CD14-positive monocyte (primary cell): Measurements from ENCODE around the gene SRGAP1. TPM values are rescaled to one million over a fixed set of nuclear protein-coding genes. Genes with fewer than 3 reads are reported as not detected.

Experiments
- DNase-seq, 3 donors: peaks; one replicate each; pipeline ENCODE4 v3.0.0-alpha.2; 2011 to 2022
- H2AFZ ChIP-seq: 2 replicates; pipeline ENCODE4 v1.6.0; 2012; ENCODE audit warnings: mild to moderate bottlenecking, low read depth, low read length, inconsistent platforms; ENCODE audit not compliant: insufficient read depth, poor library complexity, severe bottlenecking
- H3K27ac ChIP-seq, 2 donors: 1 replicate in 1 of 2; 2 replicates in 1 of 2; pipeline ENCODE4 v1.5.1; 2012 to 2013; ENCODE audit warnings: low read length in 2 of 2, control low read depth in 1 of 2, inconsistent platforms in 1 of 2, low read depth in 1 of 2, mild to moderate bottlenecking in 1 of 2
- H3K27me3 ChIP-seq, 2 donors: one replicate each; pipeline versions ENCODE4 v1.6.0 to v1.6.1; 2011 to 2013; ENCODE audit warnings: low read length in 2 of 2; ENCODE audit not compliant: control insufficient read depth in 2 of 2, insufficient read depth in 2 of 2
- H3K36me3 ChIP-seq, 2 donors: replicated peaks in 1 of 2; 1 replicate in 1 of 2; 2 replicates in 1 of 2; pipeline versions ENCODE4 v1.5.1 to v1.6.1; 2012 to 2013; ENCODE audit warnings: low read length in 2 of 2, control low read depth in 1 of 2, inconsistent platforms in 1 of 2, mild to moderate bottlenecking in 1 of 2; ENCODE audit not compliant: insufficient read depth in 2 of 2, control insufficient read depth in 1 of 2
- H3K4me1 ChIP-seq, 2 donors: 1 replicate in 1 of 2; 2 replicates in 1 of 2; pipeline versions ENCODE4 v1.5.1 to v1.6.1; 2012 to 2013; ENCODE audit warnings: low read length in 2 of 2, control low read depth in 1 of 2, inconsistent platforms in 1 of 2, mild to moderate bottlenecking in 1 of 2, moderate library complexity in 1 of 2; ENCODE audit not compliant: insufficient read depth in 2 of 2, control insufficient read depth in 1 of 2
- H3K4me2 ChIP-seq: replicated peaks from 2 replicates; pipeline ENCODE3; 2012; ENCODE audit warnings: low read length, moderate library complexity, mild to moderate bottlenecking; ENCODE audit not compliant: poor library complexity, severe bottlenecking; ENCODE audit errors: extremely low read depth
- H3K4me3 ChIP-seq, 3 experiments: fragments of 200-600 bp in 1 of 3; sonication (generic) in 1 of 3; replicated peaks in 1 of 3; 1 replicate in 2 of 3; 2 replicates in 1 of 3; pipeline ENCODE4 v1.5.1; 2011 to 2013; ENCODE audit warnings: low read length in 3 of 3, mild to moderate bottlenecking in 3 of 3, control low read depth in 2 of 3, low read depth in 2 of 3, inconsistent platforms in 1 of 3, moderate library complexity in 1 of 3
- H3K79me2 ChIP-seq: 2 replicates; pipeline ENCODE4 v1.6.0; 2012; ENCODE audit warnings: mild to moderate bottlenecking, control low read depth, inconsistent platforms, low read length, moderate library complexity; ENCODE audit not compliant: insufficient read depth
- H3K9ac ChIP-seq: 2 replicates; pipeline ENCODE4 v1.6.0; 2017; ENCODE audit warnings: low read length, mild to moderate bottlenecking; ENCODE audit not compliant: insufficient read depth, poor library complexity, severe bottlenecking
- H3K9me3 ChIP-seq, 2 donors: replicated peaks in 1 of 2; 1 replicate in 1 of 2; 2 replicates in 1 of 2; pipeline versions ENCODE4 v1.5.1 to v1.6.1; 2012 to 2013; ENCODE audit warnings: low read length in 2 of 2, control low read depth in 1 of 2; ENCODE audit not compliant: control insufficient read depth in 1 of 2, insufficient read depth in 1 of 2
- H4K20me1 ChIP-seq: 2 replicates; pipeline ENCODE4 v1.6.0; 2012; ENCODE audit warnings: mild to moderate bottlenecking, low read length, control low read depth, moderate library complexity; ENCODE audit not compliant: insufficient read depth
- H3K27ac Mint-ChIP-seq, 7 donors: one replicate each; pipeline ENCODE4 v1.8.0; 2020; ENCODE audit warnings: mild to moderate bottlenecking in 7 of 7, mixed read lengths in 7 of 7, moderate library complexity in 6 of 7, inconsistent platforms in 2 of 7
- H3K27me3 Mint-ChIP-seq, 3 donors: one replicate each; pipeline ENCODE4 v1.8.0; 2021 to 2022; ENCODE audit warnings: low read depth in 3 of 3, mild to moderate bottlenecking in 3 of 3, mixed read lengths in 3 of 3, moderate library complexity in 3 of 3, inconsistent platforms in 1 of 3
- H3K36me3 Mint-ChIP-seq, 2 donors: one replicate each; pipeline ENCODE4 v1.8.0; 2020; ENCODE audit warnings: mixed read lengths in 2 of 2, inconsistent platforms in 1 of 2, mild to moderate bottlenecking in 1 of 2
- H3K4me1 Mint-ChIP-seq: one replicate; pipeline ENCODE4 v1.8.0; 2020; ENCODE audit warnings: mild to moderate bottlenecking, mixed read lengths
- H3K4me3 Mint-ChIP-seq, 2 donors: one replicate each; pipeline ENCODE4 v1.8.0; 2020; ENCODE audit warnings: mild to moderate bottlenecking in 2 of 2, mixed read lengths in 2 of 2, moderate library complexity in 1 of 2
- H3K9me3 Mint-ChIP-seq, 7 donors: one replicate each; pipeline ENCODE4 v1.8.0; 2020 to 2022; ENCODE audit warnings: mixed read lengths in 7 of 7, mild to moderate bottlenecking in 6 of 7, moderate library complexity in 6 of 7, inconsistent platforms in 2 of 7
- CTCF ChIP-seq: fragments of 200-600 bp; IDR thresholded peaks from one replicate; pipeline ENCODE4 v1.8.0; 2022; ENCODE audit warnings: antibody characterized with exemption, mild to moderate bottlenecking
- WGBS: methylation state at CpG from one replicate; pipeline ENCODE4 v1.1.5; 2013; ENCODE audit warnings: missing lambda C conversion rate; ENCODE audit not compliant: insufficient coverage; 5-methylcytosine and 5-hydroxymethylcytosine counted together
- intact Hi-C, 2 donors: fragments of 100-400 bp; cut with micrococcal nuclease; formaldehyde crosslinking; loops; one replicate each; pipeline versions ENCODE4 v1.15.0 to v1.15.1; 2023
- polyA plus RNA-seq, 3 donors: library from polyadenylated mRNA; depleted of rRNA in 1 of 3; unstranded in 2 of 3; stranded (reverse) in 1 of 3; fragments of 300-500 nt in 2 of 3; fragments of >200 nt in 1 of 3; fragmentation: Illumina TruSeq in 2 of 3; gene quantifications; 1 replicate in 2 of 3; 2 replicates in 1 of 3; pipeline ENCODE4 v1.2.3, GENCODE V29; 2012 to 2021

SRGAP1 gene
- polyA plus RNA-seq, 3 donors = 0.05 to 0.52 (median 0.07) TPM

GRCh38 chr12:63821781-63822251 is 22.7 kb upstream of the SRGAP1 start:
- Histone ChIP-seq H3K4me1 (peaks cover 0 to 3% of the 10 kb centered on the region in 2 donors), H3K4me3 (peak overlapping the region in 2 of 3 experiments; percentile 21 to 60), H3K36me3 (no peaks in the 10 kb centered on the region), H3K9ac (peak overlapping the region; percentile 32), H3K4me2 (peak overlapping the region; percentile 60), H3K79me2 (no peaks in the 10 kb centered on the region), H2AFZ (peak overlapping the region; percentile 70), H4K20me1 (no peaks in the 10 kb centered on the region), H3K27ac (no peak overlapping the region), H3K27me3 (peaks cover 0 to 5% of the 10 kb centered on the region in 2 donors), H3K9me3 (peaks cover 0 to 9% of the 10 kb centered on the region in 2 donors)
- Mint-ChIP-seq H3K36me3 (no peaks in the 10 kb centered on the region), H3K27me3 (peaks cover 5 to 16% (median 8%) of the 10 kb centered on the region in 3 donors), H3K27ac (peak overlapping the region in 1 of 7 donors; percentile 57), H3K4me1 (peaks cover 7% of the 10 kb centered on the region), H3K4me3 (peak overlapping the region; percentile 78 to 89), H3K9me3 (peaks cover 6 to 15% (median 10%) of the 10 kb centered on the region in 7 donors)
- TF ChIP-seq CTCF = no peak
- 22% methylated on average over 34 of the region's 38 CpGs for WGBS
- no peak for DNase-seq
- intact Hi-C loops = no loop called here

GRCh38 chr12:63822352-63822751 is 22.1 kb upstream of the SRGAP1 start:
- H2AFZ ChIP-seq = peak overlapping the region; percentile 70
- H3K27me3 ChIP-seq = peaks cover 0 to 5% of the 10 kb centered on the region in 2 donors
- intact Hi-C loops = no loop called here
- no peak overlapping the region for H3K9ac ChIP-seq
- peaks cover 6 to 15% (median 10%) of the 10 kb centered on the region in 7 donors for H3K9me3 Mint-ChIP-seq
- no peak overlapping the region for H3K27ac ChIP-seq
- no peaks in the 10 kb centered on the region for H4K20me1 ChIP-seq
- peak overlapping the region in 1 of 2 donors; percentile 47 for H3K4me3 Mint-ChIP-seq
- peaks cover 0 to 9% of the 10 kb centered on the region in 2 donors for H3K9me3 ChIP-seq
- TF ChIP-seq CTCF = no peak
- H3K4me2 ChIP-seq = peak overlapping the region; percentile 60
- peaks cover 7% of the 10 kb centered on the region for H3K4me1 Mint-ChIP-seq
- no peak overlapping the region for H3K27ac Mint-ChIP-seq
- H3K36me3 Mint-ChIP-seq = no peaks in the 10 kb centered on the region
- WGBS = 97% methylated on average over 6 of the region's 6 CpGs
- no peaks in the 10 kb centered on the region for H3K36me3 ChIP-seq
- DNase-seq = no peak
- no peak overlapping the region for H3K4me3 ChIP-seq
- peaks cover 0 to 3% of the 10 kb centered on the region in 2 donors for H3K4me1 ChIP-seq
- peaks cover 5 to 16% (median 8%) of the 10 kb centered on the region in 3 donors for H3K27me3 Mint-ChIP-seq
- H3K79me2 ChIP-seq = no peaks in the 10 kb centered on the region
